Measurements from ENCODE around the gene BTNL3.

- TF ChIP-seq POLR2AphosphoS5 (IDR thresholded peaks at IDR 0.05; ENCODE audit: insufficient read depth, low read depth, low read length) (no peak), EZH2 (IDR thresholded peaks at IDR 0.05; ENCODE audit: borderline replicate concordance, low read depth, low read length, severe bottlenecking) (no peak), CTCF (IDR thresholded peaks at IDR 0.05; ENCODE audit: extremely low read depth in 1 of 2, insufficient read depth in 1 of 2, low read depth in 1 of 2, low read length in 2 of 2) (no peak), POLR2A (IDR thresholded peaks at IDR 0.05; ENCODE audit: low read depth, low read length) (no peak), MYC (IDR thresholded peaks at IDR 0.05; ENCODE audit: low read depth, low read length) (no peak), JUN (IDR thresholded peaks at IDR 0.05; ENCODE audit: borderline replicate concordance, insufficient read depth, insufficient read length, low read depth) (no peak)
These were observed 64.2 kb downstream of the BTNL3 start for GRCh38 chr5:181052672-181053487.
